Measurements from ENCODE around the gene CDH2.

CDH2 gene

GRCh38 chr18:28171837-28172236 is 5.1 kb downstream of the CDH2 start:
- Histone ChIP-seq H3K27me3 (ENCODE audit: control insufficient read depth in 2 of 2, insufficient read depth in 2 of 2, low read length in 2 of 2) (peaks cover 9 to 14% of the 10 kb centered on the region in 2 donors), H3K4me1 (ENCODE audit: control insufficient read depth in 2 of 2, insufficient read depth in 2 of 2, low read length in 2 of 2) (no peaks in the 10 kb centered on the region), H3K9me3 (ENCODE audit: control insufficient read depth in 2 of 2, low read length in 2 of 2) (no peaks in the 10 kb centered on the region), H3K36me3 (ENCODE audit: control insufficient read depth in 2 of 2, insufficient read depth in 2 of 2, low read length in 2 of 2) (no peaks in the 10 kb centered on the region), H3K27ac (ENCODE audit: low read depth in 2 of 2, low read length in 2 of 2) (no peak overlapping the region), H3K4me3 (ENCODE audit: low read length in 2 of 2) (no peak overlapping the region), H3K9ac (ENCODE audit: low read depth in 1 of 2, low read length in 2 of 2) (no peak overlapping the region)

- no peaks in the 10 kb centered on the region for H3K9me3 ChIP-seq (ENCODE audit: control insufficient read depth in 2 of 2, low read length in 2 of 2)
- no peaks in the 10 kb centered on the region for H3K27me3 ChIP-seq (ENCODE audit: control insufficient read depth in 2 of 2, insufficient read depth in 2 of 2, low read length in 2 of 2)
- no peaks in the 10 kb centered on the region for H3K4me1 ChIP-seq (ENCODE audit: control insufficient read depth in 2 of 2, insufficient read depth in 2 of 2, low read length in 2 of 2)
- H3K4me3 ChIP-seq (ENCODE audit: low read length in 2 of 2) = no peak overlapping the region
- no peak overlapping the region for H3K27ac ChIP-seq (ENCODE audit: low read depth in 2 of 2, low read length in 2 of 2)
- no peak overlapping the region for H3K9ac ChIP-seq (ENCODE audit: low read depth in 1 of 2, low read length in 2 of 2)
- no peaks in the 10 kb centered on the region for H3K36me3 ChIP-seq (ENCODE audit: control insufficient read depth in 2 of 2, insufficient read depth in 2 of 2, low read length in 2 of 2)
Observed at GRCh38 chr18:28168725-28169124, 8.2 kb downstream of the CDH2 start.

- Histone ChIP-seq H3K9ac (ENCODE audit: low read depth in 1 of 2, low read length in 2 of 2) (no peak overlapping the region), H3K27ac (ENCODE audit: low read depth in 2 of 2, low read length in 2 of 2) (no peak overlapping the region), H3K27me3 (ENCODE audit: control insufficient read depth in 2 of 2, insufficient read depth in 2 of 2, low read length in 2 of 2) (no peaks in the 10 kb centered on the region), H3K9me3 (ENCODE audit: control insufficient read depth in 2 of 2, low read length in 2 of 2) (no peaks in the 10 kb centered on the region), H3K4me3 (ENCODE audit: low read length in 2 of 2) (no peak overlapping the region), H3K36me3 (ENCODE audit: control insufficient read depth in 2 of 2, insufficient read depth in 2 of 2, low read length in 2 of 2) (no peaks in the 10 kb centered on the region), H3K4me1 (ENCODE audit: control insufficient read depth in 2 of 2, insufficient read depth in 2 of 2, low read length in 2 of 2) (no peaks in the 10 kb centered on the region)
Observed at GRCh38 chr18:28167835-28168349, 9.0 kb downstream of the CDH2 start.

- Histone ChIP-seq H3K27me3 (ENCODE audit: control insufficient read depth in 2 of 2, insufficient read depth in 2 of 2, low read length in 2 of 2) (no peaks in the 10 kb centered on the region), H3K4me1 (ENCODE audit: control insufficient read depth in 2 of 2, insufficient read depth in 2 of 2, low read length in 2 of 2) (no peaks in the 10 kb centered on the region), H3K36me3 (ENCODE audit: control insufficient read depth in 2 of 2, insufficient read depth in 2 of 2, low read length in 2 of 2) (no peaks in the 10 kb centered on the region), H3K9me3 (ENCODE audit: control insufficient read depth in 2 of 2, low read length in 2 of 2) (no peaks in the 10 kb centered on the region), H3K4me3 (ENCODE audit: low read length in 2 of 2) (no peak overlapping the region), H3K27ac (ENCODE audit: low read depth in 2 of 2, low read length in 2 of 2) (no peak overlapping the region), H3K9ac (ENCODE audit: low read depth in 1 of 2, low read length in 2 of 2) (no peak overlapping the region)
Observed at GRCh38 chr18:28164771-28165483, 12.0 kb downstream of the CDH2 start.

- Histone ChIP-seq H3K9me3 (ENCODE audit: control insufficient read depth in 2 of 2, low read length in 2 of 2) (no peaks in the 10 kb centered on the region), H3K27ac (ENCODE audit: low read depth in 2 of 2, low read length in 2 of 2) (no peak overlapping the region), H3K4me1 (ENCODE audit: control insufficient read depth in 2 of 2, insufficient read depth in 2 of 2, low read length in 2 of 2) (no peaks in the 10 kb centered on the region)
Observed at GRCh38 chr18:28163201-28163775, 13.6 kb downstream of the CDH2 start.

GRCh38 chr18:28161608-28162599 is 15.0 kb downstream of the CDH2 start:
- Histone ChIP-seq H3K9ac (ENCODE audit: low read depth in 1 of 2, low read length in 2 of 2) (no peak overlapping the region), H3K36me3 (ENCODE audit: control insufficient read depth in 2 of 2, insufficient read depth in 2 of 2, low read length in 2 of 2) (no peaks in the 10 kb centered on the region), H3K27ac (ENCODE audit: low read depth in 2 of 2, low read length in 2 of 2) (no peak overlapping the region), H3K27me3 (ENCODE audit: control insufficient read depth in 2 of 2, insufficient read depth in 2 of 2, low read length in 2 of 2) (no peaks in the 10 kb centered on the region), H3K4me1 (ENCODE audit: control insufficient read depth in 2 of 2, insufficient read depth in 2 of 2, low read length in 2 of 2) (no peaks in the 10 kb centered on the region), H3K9me3 (ENCODE audit: control insufficient read depth in 2 of 2, low read length in 2 of 2) (no peaks in the 10 kb centered on the region), H3K4me3 (ENCODE audit: low read length in 2 of 2) (no peak overlapping the region)

More at GRCh38 chr18:28163201-28163775, 13.6 kb downstream of the CDH2 start:
- H3K36me3 ChIP-seq (ENCODE audit: control insufficient read depth in 2 of 2, insufficient read depth in 2 of 2, low read length in 2 of 2) = no peaks in the 10 kb centered on the region
- H3K9ac ChIP-seq (ENCODE audit: low read depth in 1 of 2, low read length in 2 of 2) = no peak overlapping the region
- no peaks in the 10 kb centered on the region for H3K27me3 ChIP-seq (ENCODE audit: control insufficient read depth in 2 of 2, insufficient read depth in 2 of 2, low read length in 2 of 2)
- H3K4me3 ChIP-seq (ENCODE audit: low read length in 2 of 2) = no peak overlapping the region

GRCh38 chr18:28159055-28159454 is 17.9 kb downstream of the CDH2 start:
- H3K9ac ChIP-seq (ENCODE audit: low read depth in 1 of 2, low read length in 2 of 2) = no peak overlapping the region
- no peaks in the 10 kb centered on the region for H3K27me3 ChIP-seq (ENCODE audit: control insufficient read depth in 2 of 2, insufficient read depth in 2 of 2, low read length in 2 of 2)
- no peaks in the 10 kb centered on the region for H3K4me1 ChIP-seq (ENCODE audit: control insufficient read depth in 2 of 2, insufficient read depth in 2 of 2, low read length in 2 of 2)
- no peak overlapping the region for H3K4me3 ChIP-seq (ENCODE audit: low read length in 2 of 2)
- H3K36me3 ChIP-seq (ENCODE audit: control insufficient read depth in 2 of 2, insufficient read depth in 2 of 2, low read length in 2 of 2) = no peaks in the 10 kb centered on the region
- H3K27ac ChIP-seq (ENCODE audit: low read depth in 2 of 2, low read length in 2 of 2) = no peak overlapping the region
- no peaks in the 10 kb centered on the region for H3K9me3 ChIP-seq (ENCODE audit: control insufficient read depth in 2 of 2, low read length in 2 of 2)

- H3K27me3 ChIP-seq (ENCODE audit: control insufficient read depth in 2 of 2, insufficient read depth in 2 of 2, low read length in 2 of 2) = no peaks in the 10 kb centered on the region
- no peak overlapping the region for H3K27ac ChIP-seq (ENCODE audit: low read depth in 2 of 2, low read length in 2 of 2)
- no peaks in the 10 kb centered on the region for H3K9me3 ChIP-seq (ENCODE audit: control insufficient read depth in 2 of 2, low read length in 2 of 2)
- H3K4me1 ChIP-seq (ENCODE audit: control insufficient read depth in 2 of 2, insufficient read depth in 2 of 2, low read length in 2 of 2) = no peaks in the 10 kb centered on the region
- no peaks in the 10 kb centered on the region for H3K36me3 ChIP-seq (ENCODE audit: control insufficient read depth in 2 of 2, insufficient read depth in 2 of 2, low read length in 2 of 2)
- no peak overlapping the region for H3K9ac ChIP-seq (ENCODE audit: low read depth in 1 of 2, low read length in 2 of 2)
- no peak overlapping the region for H3K4me3 ChIP-seq (ENCODE audit: low read length in 2 of 2)
Observed at GRCh38 chr18:28158083-28158581, 18.8 kb downstream of the CDH2 start.

GRCh38 chr18:28153485-28154065 is 23.4 kb downstream of the CDH2 start:
- no peak overlapping the region for H3K4me3 ChIP-seq (ENCODE audit: low read length in 2 of 2)
- H3K4me1 ChIP-seq (ENCODE audit: control insufficient read depth in 2 of 2, insufficient read depth in 2 of 2, low read length in 2 of 2) = no peaks in the 10 kb centered on the region
- H3K9ac ChIP-seq (ENCODE audit: low read depth in 1 of 2, low read length in 2 of 2) = no peak overlapping the region
- H3K27me3 ChIP-seq (ENCODE audit: control insufficient read depth in 2 of 2, insufficient read depth in 2 of 2, low read length in 2 of 2) = no peaks in the 10 kb centered on the region
- H3K27ac ChIP-seq (ENCODE audit: low read depth in 2 of 2, low read length in 2 of 2) = no peak overlapping the region
- no peaks in the 10 kb centered on the region for H3K36me3 ChIP-seq (ENCODE audit: control insufficient read depth in 2 of 2, insufficient read depth in 2 of 2, low read length in 2 of 2)
- no peaks in the 10 kb centered on the region for H3K9me3 ChIP-seq (ENCODE audit: control insufficient read depth in 2 of 2, low read length in 2 of 2)
